ENCODE results near the gene JARID2.
A peak's percentile ranks its signal among the peaks of the same experiment; 100 is the strongest.

Gene JARID2

DNA sequence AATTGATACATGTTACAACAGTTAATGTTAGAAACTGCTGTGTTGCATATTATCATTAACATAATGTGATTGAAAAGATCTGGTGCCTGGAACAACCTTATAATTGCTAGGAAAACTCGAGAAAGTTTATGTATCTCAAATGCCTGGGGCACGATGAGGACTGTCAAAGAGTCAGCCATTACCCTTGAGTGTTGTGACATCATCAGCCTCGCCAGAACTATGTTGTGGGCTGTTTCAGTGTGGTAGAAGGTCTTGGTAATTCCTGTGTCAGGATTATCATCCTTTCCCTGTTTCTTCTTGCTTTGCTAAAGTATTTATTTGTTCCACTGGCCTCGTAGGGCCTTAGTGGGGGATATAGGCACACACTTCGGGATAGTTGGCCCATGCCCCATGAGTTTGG is 231.9 kb downstream of the JARID2 start:
- DNase-seq: no peak

DNA sequence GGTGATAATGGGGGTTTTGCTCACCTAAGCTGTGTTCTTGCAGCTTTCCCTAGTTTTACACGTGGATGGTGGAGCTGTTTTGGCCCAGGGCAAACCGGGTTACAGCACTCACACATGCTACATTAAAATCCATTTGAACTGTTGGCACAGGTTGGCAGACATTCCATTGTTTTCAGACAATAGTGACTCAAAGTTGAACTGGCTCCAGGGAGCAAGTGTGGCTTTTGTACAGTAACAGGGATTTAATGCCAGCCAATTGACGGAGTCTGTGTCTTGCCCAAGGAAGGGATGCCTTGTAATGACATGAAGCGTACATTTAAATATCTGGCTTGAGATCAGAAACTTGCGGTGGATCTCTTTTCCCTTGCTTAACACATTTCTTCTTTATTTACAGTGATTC is 233.9 kb downstream of the JARID2 start:
- no peak for DNase-seq

DNA sequence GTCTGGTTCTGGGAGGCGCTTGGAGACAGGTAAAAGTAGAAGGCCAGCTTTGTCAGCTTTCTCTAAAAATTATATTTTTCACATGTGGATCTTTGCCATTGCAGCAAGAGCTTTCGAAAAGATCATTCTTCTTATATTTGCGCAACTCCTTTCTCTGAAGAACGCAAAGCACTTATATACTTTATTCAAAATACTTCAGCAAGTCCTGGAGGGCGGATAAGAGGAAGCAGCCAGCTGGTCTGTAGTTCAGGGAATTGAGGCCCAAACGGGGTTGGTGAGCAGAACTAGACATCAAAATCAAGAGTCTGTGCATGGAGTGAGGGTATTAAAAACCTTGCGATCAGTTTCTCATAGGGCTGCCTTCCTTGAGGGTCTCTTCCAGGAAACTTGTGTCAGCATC is 234.7 kb downstream of the JARID2 start:
- no peak for DNase-seq

DNA sequence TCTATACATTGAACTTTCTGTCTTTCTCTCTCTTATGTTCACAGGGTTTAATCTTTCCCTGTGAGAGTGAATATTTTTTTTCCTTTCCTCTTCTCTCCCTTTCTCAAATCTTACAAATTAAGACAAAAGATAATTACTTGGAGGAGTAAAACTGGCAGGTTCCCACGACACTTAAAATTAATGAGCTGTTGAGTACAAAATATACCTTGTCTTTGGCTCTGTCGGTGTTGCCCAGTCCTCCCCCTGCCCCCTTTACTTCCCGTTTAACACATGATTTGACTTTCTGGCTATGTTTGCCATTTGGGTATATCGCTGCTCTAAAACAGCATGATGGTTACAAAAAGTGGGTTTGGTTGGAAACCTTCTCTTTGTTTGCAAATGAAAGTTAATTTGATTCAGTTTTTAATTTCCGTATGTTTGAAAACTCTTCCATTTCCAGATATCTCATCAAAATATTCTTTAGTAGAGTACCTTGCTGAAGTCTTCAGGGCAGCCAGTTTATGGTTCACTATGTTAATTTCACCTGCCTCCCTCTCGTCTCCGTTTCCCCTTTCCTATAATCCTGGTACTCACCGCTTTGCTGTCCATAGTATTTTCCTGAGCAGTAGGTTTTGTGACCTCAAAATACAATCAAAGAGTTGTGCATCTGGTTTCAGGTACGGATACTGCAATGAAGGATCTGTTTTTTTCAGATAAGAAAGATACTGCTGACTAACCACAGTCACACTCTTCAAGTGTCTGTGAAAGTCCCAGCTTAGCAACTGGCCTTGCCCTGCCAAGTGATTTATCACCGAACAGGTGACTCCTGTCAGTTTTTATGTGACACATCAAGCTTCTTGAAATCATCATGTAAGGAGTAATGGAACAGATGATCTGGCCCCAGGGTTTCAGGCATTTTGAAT is 235.8 kb downstream of the JARID2 start:
- no peak for DNase-seq

DNA sequence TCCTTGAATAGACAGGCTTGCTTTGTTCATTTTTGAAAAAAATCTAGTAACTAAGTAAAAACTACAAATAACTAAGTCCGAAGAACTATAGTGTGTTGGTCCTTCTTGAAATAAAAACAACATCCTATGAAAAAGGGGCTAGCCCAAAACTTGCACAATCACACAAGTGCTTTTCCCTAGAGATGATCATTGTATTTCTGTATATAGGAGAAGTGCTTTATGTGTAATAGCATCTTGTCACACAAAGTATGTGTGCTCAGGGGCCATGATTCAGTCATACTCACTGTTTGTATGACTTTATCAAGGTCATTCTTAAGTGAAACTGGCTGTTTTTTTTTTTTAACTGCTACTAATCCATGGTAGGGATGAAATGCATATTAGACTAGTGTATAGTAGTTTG is 237.2 kb downstream of the JARID2 start:
- DNase-seq: no peak

DNA sequence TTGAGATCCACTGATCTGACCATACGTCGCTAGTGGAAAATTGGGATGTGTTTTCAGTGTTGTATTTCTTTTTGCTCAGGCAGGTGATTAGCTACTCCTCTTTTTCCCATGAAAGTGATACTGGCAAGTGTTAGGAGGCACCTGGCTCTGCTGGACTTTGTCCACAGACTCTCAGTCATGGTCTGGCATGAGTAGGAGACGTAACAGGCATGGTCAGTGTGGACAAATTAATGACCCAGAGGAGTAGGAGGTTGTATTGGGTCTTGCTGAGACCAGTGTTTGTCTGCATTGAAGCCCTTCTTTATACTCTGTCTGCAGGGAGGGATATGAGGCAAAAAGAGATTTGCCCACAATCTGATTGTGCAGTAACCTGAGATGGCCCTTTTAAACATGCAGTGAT is 238.3 kb downstream of the JARID2 start:
- no peak for DNase-seq

DNA sequence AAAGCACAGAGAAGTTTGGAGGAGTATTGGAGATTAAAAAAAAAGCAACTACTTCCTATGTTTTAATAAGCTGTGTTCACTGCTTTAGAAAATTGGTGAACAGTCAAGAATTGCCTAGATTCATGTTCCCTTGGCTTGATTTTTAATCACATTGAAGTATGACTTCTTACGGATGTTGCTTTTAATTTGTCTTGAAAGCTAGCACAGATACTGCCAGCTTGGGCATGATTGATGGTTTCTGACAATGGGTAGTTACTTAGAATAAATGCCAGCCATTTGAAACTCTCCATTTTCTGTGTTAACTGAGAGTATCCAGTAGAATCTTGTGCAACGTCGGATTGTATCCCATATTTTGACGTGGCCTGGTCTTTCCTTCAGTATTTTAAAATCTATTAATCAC is 239.0 kb downstream of the JARID2 start:
- DNase-seq: no peak

DNA sequence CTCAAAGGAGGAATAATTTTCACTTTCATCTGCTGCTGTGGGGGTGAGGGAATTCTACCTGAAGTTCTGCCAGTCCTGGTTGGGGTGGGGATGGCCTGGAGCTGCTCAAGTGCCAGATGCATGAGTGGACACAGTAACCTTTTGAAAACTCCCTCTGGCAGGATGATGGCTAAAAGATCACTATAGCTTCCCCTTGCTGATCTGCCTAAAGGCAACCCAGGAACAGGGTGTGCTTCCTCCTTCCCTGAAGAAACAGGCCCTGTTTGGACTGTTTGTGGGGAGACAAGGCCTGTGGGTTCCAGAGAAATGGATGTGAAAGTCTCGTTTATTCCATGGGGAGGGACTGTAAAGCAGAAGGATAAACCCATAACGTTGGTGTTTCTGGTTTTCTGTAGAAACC is 240.1 kb downstream of the JARID2 start:
- no peak for DNase-seq

DNA sequence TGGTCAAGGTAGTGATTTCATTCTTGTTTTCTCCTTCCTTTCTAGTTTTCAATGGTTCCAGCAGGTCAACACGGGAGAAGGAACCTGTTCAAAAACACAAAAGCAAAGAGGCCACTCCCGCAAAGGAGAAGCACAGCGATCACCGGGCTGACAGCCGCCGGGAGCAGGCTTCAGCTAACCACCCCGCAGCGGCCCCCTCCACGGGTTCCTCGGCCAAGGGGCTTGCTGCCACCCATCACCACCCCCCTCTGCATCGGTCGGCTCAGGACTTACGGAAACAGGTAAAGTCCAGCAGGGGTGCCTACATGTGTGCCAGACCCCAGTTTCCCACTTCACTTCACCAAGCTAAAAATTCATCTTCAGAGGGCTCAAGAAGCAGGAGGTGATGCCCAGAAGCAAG is 241.4 kb downstream of the JARID2 start:
- no peak for DNase-seq

DNA sequence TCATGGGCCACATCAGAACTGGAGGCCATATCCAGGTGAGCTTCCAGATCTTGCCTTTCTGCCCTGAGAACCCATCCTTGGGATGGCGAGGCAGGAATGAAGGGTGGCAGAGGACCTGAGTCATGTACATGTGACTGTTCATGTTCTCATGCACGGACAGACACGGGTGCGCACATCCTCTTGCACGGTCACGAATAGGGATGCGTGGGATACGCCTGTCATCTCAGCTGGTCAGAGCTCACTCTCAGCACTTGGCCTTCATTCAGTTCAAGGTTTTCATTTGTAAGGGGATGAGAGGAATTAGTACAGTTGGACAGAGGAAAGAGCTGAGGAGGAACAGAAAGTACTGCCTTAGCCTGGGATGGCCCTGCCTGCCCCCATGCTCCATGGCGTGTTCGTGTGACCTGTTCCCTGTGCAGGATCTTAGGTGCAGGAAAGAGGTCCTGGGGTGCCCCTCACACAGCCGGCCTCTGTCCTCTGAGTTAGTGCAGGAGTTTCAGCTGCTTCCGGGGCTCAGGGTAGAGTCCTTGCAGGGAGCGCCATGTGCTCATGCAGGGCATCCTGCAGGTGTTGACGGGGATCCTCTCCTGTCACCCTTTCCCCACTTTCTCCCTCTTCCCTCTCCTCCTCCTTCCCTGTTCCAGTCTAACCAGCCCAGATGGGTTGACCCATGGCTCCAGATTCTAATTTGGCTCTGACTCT is 243.5 kb downstream of the JARID2 start:
- no peak for DNase-seq

DNA sequence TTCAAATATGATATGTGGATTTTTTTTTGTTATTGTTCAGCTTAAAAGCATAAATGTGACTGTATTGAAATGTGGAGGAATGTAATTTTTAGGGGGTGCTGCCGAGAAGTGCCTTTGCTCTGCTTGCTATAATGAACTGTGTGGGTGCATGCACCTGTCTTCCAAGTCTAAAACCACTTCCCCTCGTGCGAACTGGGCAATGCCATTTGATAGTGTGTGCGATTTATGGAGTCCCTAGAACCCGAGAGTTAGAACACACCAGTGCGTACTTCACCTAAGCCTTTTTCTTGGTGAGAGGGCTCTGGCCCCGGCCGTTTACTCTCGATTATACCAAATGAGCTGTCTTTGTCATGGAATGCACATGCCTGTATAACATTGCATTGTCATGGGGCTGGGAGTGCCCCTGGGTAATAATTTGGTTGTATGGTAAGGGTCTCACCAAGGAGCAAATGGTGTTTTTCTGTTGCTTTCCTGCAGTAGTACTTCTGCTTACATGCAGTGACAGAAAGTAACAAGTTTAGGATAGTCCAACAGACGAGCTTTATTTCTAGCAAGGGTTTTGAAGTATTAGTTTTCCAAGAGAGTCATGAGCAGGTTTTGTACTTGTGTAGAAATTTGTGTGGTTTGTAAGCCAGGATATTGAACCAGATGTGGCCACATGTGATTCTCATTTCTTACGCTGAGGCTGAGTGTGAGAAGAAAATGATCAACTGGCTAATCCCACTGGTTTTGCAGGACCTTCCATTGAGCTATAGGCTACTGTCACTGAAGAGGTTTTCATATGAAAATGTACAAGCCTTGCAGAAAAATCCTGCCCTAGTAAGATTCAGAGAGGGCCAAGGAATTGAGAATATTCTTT is 244.6 kb downstream of the JARID2 start:
- no peak for DNase-seq

DNA sequence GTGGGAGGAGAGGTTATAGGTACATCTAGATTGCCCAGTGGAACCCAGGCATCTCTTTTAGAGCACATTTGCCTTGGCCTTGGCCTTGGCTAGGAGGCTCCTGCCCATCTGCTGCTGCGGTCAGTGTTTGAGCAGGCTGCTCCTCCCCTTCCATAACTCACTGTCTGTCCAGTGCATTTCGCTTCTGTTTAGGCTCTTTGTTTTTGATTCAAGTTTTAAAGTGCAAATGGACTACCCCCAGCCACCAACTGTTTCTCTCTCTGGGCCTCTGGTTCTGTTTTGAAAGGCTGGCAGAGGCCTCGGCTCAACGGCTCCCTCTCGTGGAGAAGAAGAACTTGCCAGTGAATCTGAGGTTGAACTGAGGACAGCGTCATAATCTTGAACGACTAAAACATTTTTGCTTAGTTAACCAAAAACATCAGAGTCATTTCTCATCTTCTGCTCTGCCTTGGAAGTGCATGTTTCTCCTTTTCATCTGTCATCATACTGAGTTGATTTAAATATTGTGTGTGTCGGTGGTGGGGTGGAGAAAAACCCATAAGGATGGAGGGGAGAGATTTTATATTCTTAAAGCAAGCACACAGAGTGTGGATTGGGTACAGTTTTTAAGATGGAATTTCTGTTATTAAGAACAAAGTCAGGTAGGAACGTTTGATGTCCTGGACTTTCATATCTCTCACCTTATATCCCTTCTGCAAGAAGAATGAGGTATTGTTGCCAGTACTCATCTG is 245.6 kb downstream of the JARID2 start:
- DNase-seq: peak; percentile 68

DNA sequence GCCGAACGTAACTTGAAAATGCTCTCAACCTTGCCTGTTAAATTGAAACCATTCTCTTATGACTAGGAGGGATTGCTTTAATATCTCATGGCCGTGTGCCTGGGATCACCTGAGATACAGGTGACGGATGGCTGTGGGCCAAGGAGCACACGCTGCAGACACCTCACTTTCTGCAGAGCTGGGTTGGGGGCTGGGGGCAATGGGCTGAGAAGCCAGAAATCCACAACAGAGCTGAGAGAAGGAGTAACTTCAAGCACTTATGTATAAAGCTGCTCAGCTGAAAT is 246.1 kb downstream of the JARID2 start:
- DNase-seq: no peak

DNA sequence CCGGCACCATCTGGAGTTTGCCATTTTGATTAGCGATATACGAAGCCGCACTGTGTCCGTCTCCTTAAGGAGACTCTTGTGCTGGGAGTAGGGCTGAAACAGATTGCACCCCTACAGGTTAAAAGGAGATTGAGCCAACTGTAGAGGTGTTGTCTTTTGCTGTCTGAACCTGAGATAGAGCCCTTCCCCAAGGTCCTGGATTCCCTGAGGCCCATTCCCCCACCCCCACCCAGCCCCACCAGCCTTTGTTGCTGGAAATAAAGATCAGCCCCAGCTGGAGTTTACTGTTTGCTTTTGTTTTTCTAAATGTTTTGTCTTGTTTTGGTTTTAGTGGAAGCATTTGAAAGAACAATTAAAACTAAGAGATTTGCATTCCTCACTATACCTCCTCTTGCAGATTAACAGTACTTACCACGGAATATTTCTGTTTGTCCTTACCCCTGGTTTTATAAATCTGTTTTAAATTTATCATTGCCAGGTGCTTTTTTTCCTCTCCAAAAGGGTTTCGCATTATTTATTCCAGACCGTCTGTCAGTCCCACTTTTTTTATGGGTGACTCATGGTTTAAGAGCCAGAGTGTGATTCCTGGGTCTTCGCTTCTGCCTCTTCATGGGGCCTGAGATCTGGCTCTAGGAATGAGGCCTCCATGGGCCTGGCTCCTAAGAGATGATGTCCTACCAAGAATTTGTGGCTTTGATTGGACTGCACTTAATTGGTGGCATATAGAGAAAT is 247.7 kb downstream of the JARID2 start:
- no peak for DNase-seq

DNA sequence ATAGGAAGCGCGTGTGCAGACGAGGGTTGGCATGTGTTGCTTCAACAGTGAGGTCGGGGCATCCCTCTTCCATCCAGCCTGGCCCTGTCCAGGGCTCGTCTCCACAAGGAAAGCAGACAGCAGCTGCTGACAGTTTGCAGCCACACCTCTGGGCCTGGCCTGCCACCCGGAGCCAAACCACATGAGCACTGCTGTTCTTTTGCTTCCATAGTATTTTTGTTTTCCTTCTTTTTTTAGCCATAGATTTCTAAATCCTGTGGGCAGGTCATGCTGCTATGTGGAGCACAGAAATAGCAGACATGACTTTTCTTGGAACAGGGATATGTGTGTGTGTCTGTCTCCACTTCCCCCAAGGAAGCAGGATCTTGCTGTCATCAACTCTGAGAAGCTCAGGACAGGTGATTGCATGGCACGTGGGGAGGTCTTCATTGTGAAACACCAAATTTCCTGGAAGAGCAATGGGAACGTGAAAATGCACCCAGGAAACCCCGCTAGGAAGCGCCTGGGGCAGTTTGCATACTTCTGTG is 249.6 kb downstream of the JARID2 start:
- no peak for DNase-seq

DNA sequence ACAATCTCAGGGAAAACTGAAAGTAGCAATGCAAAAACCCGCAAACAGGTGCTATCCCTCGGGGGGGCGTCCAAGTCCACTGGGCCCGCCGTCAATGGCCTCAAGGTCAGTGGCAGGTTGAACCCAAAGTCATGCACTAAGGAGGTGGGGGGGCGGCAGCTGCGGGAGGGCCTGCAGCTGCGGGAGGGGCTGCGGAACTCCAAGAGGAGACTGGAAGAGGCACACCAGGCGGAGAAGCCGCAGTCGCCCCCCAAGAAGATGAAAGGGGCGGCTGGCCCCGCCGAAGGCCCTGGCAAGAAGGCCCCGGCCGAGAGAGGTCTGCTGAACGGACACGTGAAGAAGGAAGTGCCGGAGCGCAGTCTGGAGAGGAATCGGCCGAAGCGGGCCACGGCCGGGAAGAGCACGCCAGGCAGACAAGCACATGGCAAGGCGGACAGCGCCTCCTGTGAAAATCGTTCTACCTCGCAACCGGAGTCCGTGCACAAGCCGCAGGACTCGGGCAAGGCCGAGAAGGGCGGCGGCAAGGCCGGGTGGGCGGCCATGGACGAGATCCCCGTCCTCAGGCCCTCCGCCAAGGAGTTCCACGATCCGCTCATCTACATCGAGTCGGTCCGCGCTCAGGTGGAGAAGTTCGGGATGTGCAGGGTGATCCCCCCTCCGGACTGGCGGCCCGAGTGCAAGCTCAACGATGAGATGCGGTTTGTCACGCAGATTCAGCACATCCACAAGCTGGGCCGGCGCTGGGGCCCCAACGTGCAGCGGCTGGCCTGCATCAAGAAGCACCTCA is 250.7 kb downstream of the JARID2 start:
- no peak for DNase-seq

DNA sequence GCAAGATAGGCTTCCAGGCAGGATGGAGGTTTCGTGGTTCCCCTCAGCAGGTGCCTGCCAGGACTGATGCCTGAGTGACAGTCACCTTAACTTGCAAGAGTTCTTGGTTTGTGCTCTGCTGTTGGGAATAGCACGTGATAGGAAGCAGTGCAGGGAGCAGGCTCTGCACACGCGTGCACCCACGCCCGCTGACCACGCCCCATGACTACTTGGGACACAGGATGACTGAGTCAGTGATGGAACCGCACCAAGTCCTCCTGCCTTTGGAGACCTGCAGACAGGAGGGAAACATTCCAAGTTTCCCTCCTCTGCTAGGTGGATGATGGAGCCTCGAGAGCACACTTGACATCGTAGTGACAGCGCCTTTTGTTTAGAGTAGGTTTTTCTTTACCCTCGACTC is 252.8 kb downstream of the JARID2 start:
- DNase-seq: no peak

DNA sequence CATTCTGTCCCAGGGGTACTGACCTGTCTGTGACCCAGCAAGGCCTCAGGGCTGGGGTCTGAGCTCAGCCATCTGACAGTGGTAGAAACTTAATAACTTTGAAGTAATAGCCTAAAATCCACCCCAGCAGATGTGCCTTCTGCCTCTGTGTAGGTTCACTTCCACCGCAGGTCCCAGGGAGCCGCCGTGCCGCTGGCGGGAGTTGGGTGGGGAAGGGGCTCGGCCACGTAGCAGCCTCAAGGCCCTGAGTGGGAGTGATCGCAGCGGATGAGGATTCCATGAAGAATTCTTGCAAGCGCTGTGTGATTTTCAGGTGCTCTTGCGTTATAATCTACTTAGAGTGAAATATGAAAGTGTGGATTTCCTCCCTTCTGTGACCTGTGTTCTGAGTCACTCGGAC is 253.3 kb downstream of the JARID2 start:
- DNase-seq: no peak

DNA sequence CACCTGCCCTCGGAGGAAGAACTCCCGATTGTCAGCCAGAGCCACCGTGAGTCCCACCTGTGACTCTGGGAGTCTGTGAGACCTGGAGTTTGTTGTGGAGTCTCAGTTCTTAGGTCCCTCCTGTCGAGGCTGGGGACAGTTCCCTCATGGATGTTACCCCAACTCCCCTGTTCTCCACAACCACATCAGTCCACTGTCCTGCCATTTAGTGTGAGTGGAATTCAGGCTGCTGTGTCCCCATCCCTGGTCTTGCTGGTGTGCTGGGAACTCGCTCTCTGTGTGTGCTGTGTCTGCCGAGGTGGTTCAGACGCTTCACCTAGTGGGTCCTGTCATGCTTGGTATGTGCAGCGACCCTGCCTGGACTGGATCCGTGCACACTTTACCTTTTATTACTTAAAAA is 253.7 kb downstream of the JARID2 start:
- DNase-seq: no peak

DNA sequence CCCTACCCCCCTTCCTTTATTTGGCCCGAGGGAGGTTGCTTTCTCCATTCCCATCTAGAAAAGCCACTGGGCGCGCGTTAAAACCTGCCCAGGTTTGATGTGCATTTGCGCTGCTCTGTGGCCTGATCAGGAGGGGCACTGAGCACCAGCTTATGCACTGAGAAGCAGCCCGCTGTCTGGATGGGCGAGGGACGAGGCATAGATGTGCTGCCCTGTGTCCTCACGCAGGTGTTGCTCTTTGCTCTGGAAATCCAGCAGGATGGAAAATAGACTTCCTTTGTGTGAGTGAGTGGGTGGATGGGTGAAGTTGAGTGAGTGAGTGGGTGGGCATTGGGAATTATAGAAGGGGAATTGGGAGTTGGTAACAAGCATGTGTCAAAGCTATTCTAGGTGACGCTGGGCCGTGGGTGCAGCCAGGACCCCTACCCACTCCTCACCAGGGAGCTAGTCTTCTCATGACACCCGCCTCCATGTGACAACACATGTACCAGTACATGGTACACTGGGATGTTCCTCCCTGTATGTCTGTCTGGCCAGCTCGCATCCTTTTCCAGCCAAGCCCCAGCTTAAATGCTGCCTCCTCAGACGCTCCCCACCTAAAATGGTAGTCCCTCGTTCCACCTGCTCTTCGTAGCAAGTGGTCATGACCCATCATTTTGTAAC is 254.3 kb downstream of the JARID2 start:
- no peak for DNase-seq
